Neural cell (in vitro differentiated cells): Measurements from ENCODE around the gene RPAP2. TPM values are rescaled to one million over a fixed set of nuclear protein-coding genes. Genes with fewer than 3 reads are reported as not detected.

Source experiments
- H2AFZ ChIP-seq: fragments of 200-600, 300-800 bp; sonication (generic), shearing (Covaris generic); 2 replicates; pipeline ENCODE4 v1.6.0; 2014; ENCODE audit warnings: low read depth, mild to moderate bottlenecking, antibody characterized with exemption, low read length, moderate library complexity
- H3F3A ChIP-seq: fragments of 200-600 bp; shearing (Covaris generic); 2 replicates; pipeline ENCODE4 v1.6.1; 2016; ENCODE audit warnings: mild to moderate bottlenecking, moderate library complexity, mixed read lengths, antibody characterized with exemption, low read length; ENCODE audit not compliant: insufficient read depth, poor library complexity, severe bottlenecking
- H3K27ac ChIP-seq: fragments of 200-600, 300-800 bp; sonication (generic), shearing (Covaris generic); 2 replicates; pipeline ENCODE4 v1.5.1; 2014; ENCODE audit warnings: mild to moderate bottlenecking, low read length, moderate library complexity
- H3K27me3 ChIP-seq: fragments of 300-800, 200-600 bp; sonication (generic), shearing (Covaris generic); 2 replicates; pipeline ENCODE4 v1.6.0; 2014; ENCODE audit warnings: mild to moderate bottlenecking, low read depth, low read length, moderate library complexity; ENCODE audit not compliant: insufficient read depth
- H3K36me3 ChIP-seq: fragments of 300-800, 200-600 bp; sonication (generic), shearing (Covaris generic); 2 replicates; pipeline ENCODE4 v1.5.1; 2014; ENCODE audit warnings: mild to moderate bottlenecking, antibody characterized with exemption, low read length, moderate library complexity; ENCODE audit not compliant: insufficient read depth
- H3K4me2 ChIP-seq: fragments of 300-800, 200-600 bp; sonication (generic), shearing (Covaris generic); 2 replicates; pipeline ENCODE4 v1.6.0; 2014; ENCODE audit warnings: mild to moderate bottlenecking, low read length
- H3K4me3 ChIP-seq: fragments of 300-800, 200-600 bp; sonication (generic), shearing (Covaris generic); 2 replicates; pipeline ENCODE4 v1.5.1; 2014; ENCODE audit warnings: mild to moderate bottlenecking, low read length, moderate library complexity
- H3K79me2 ChIP-seq: fragments of 200-600 bp; shearing (Covaris generic); replicated peaks from 2 replicates; pipeline ENCODE4 v1.6.0; 2014; ENCODE audit warnings: mild to moderate bottlenecking, low read length, moderate library complexity; ENCODE audit not compliant: insufficient read depth
- H3K9ac ChIP-seq: fragments of 300-800, 200-600 bp; sonication (generic), shearing (Covaris generic); 2 replicates; pipeline ENCODE4 v1.6.1; 2016; ENCODE audit warnings: mild to moderate bottlenecking, low read length, mixed read lengths
- H3K9me2 ChIP-seq: fragments of 200-600 bp; shearing (Covaris generic); 2 replicates; pipeline ENCODE4 v1.6.1; 2016; ENCODE audit warnings: mild to moderate bottlenecking, low read length, mixed read lengths; ENCODE audit not compliant: insufficient read depth
- H3K9me3 ChIP-seq: fragments of 200-600, 300-800 bp; sonication (generic), shearing (Covaris generic); 2 replicates; pipeline ENCODE4 v1.6.1; 2016; ENCODE audit warnings: mild to moderate bottlenecking, mixed run types, low read length, moderate library complexity, mixed read lengths
- H4K20me1 ChIP-seq: fragments of 200-600 bp; shearing (Covaris generic); 2 replicates; pipeline ENCODE4 v1.6.1; 2016; ENCODE audit warnings: mild to moderate bottlenecking, mixed run types; ENCODE audit not compliant: insufficient read depth
- EP300 ChIP-seq: fragments of 450-650 bp; conservative IDR thresholded peaks from 2 replicates; pipeline ENCODE4 v1.6.1; 2014; ENCODE audit warnings: antibody characterized with exemption, mild to moderate bottlenecking, moderate library complexity; ENCODE audit not compliant: poor library complexity, severe bottlenecking
- EZH2 ChIP-seq: fragments of 200-600, 300-800 bp; shearing (Covaris generic), sonication (generic); IDR thresholded peaks from 2 replicates; pipeline ENCODE4 v1.6.1; 2014; ENCODE audit warnings: antibody characterized with exemption, low read length, borderline replicate concordance, mild to moderate bottlenecking; ENCODE audit not compliant: insufficient read depth, poor library complexity, severe bottlenecking
- MXI1 ChIP-seq: fragments of 450-650 bp; conservative IDR thresholded peaks from 2 replicates; pipeline ENCODE4 v1.6.1; 2014; ENCODE audit warnings: antibody characterized with exemption, mild to moderate bottlenecking; ENCODE audit not compliant: poor library complexity, severe bottlenecking
- POLR2AphosphoS5 ChIP-seq: IDR thresholded peaks from 2 replicates; pipeline ENCODE4 v1.6.1; 2012
- RAD21 ChIP-seq: fragments of 450-650 bp; conservative IDR thresholded peaks from 2 replicates; pipeline ENCODE4 v1.6.1; 2014; ENCODE audit warnings: antibody characterized with exemption, mild to moderate bottlenecking, moderate library complexity
- REST ChIP-seq: IDR thresholded peaks from 2 replicates; pipeline ENCODE4 v1.6.1; 2012; ENCODE audit warnings: borderline replicate concordance
- SMC3 ChIP-seq: fragments of 450-650 bp; conservative IDR thresholded peaks from 2 replicates; pipeline ENCODE4 v1.6.1; 2014; ENCODE audit warnings: antibody characterized with exemption, mild to moderate bottlenecking, moderate library complexity; ENCODE audit not compliant: poor library complexity
- TAF1 ChIP-seq: IDR thresholded peaks from 2 replicates; pipeline ENCODE4 v1.6.1; 2012; ENCODE audit warnings: low read depth
- polyA plus RNA-seq: library from polyadenylated mRNA; depleted of rRNA; stranded (reverse); fragments of >200 nt; gene quantifications from 2 replicates; pipeline ENCODE4 v1.2.3, GENCODE V29; 2014
- TF ChIP-seq, protein P1 (sequence below): fragments of 450-650 bp; IDR thresholded peaks from 2 replicates; pipeline ENCODE4 v1.5.1; 2014; ENCODE audit warnings: antibody characterized with exemption, mild to moderate bottlenecking, moderate library complexity; ENCODE audit not compliant: poor library complexity, severe bottlenecking

The RPAP2 gene
- polyA plus RNA-seq, 1 donor from 2014 or later: 9.3 TPM

- no peak for TF ChIP-seq TAF1
- TF ChIP-seq SMC3: peak; percentile 67
- TF ChIP-seq, protein P1, sequence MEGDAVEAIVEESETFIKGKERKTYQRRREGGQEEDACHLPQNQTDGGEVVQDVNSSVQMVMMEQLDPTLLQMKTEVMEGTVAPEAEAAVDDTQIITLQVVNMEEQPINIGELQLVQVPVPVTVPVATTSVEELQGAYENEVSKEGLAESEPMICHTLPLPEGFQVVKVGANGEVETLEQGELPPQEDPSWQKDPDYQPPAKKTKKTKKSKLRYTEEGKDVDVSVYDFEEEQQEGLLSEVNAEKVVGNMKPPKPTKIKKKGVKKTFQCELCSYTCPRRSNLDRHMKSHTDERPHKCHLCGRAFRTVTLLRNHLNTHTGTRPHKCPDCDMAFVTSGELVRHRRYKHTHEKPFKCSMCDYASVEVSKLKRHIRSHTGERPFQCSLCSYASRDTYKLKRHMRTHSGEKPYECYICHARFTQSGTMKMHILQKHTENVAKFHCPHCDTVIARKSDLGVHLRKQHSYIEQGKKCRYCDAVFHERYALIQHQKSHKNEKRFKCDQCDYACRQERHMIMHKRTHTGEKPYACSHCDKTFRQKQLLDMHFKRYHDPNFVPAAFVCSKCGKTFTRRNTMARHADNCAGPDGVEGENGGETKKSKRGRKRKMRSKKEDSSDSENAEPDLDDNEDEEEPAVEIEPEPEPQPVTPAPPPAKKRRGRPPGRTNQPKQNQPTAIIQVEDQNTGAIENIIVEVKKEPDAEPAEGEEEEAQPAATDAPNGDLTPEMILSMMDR: peak; percentile 68
- TF ChIP-seq RAD21: peak; percentile 66
- no peaks in the 10 kb centered on the region for H3K9me2 ChIP-seq
Measured at GRCh38 chr1:92310185-92310597, 11.3 kb downstream of the RPAP2 start.

DNA sequence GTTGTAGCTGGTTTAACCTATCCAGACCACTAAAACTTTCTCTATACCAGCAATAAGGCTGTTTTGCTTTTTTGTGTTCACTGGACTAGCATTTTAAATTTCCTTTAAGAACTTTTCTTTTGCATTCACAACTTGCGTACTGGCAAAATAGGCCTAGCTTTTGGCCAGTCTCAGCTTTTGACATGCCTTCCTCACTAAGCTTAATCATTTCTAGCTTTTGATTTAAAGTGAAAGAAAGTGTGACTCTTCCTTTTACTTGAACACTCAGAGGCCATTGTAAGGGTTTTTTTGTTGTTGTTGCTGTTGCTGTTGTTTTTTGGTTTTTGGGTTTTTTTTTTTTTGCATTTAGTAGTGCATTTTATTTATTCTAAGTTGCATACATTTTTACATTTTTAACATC is 15.2 kb downstream of the RPAP2 start:
- Histone ChIP-seq H3K9me3 (no peaks in the 10 kb centered on the region), H3K4me3 (no peak overlapping the region), H3K27me3 (no peaks in the 10 kb centered on the region), H3K9me2 (no peaks in the 10 kb centered on the region), H3K36me3 (no peaks in the 10 kb centered on the region), H3K27ac (no peak overlapping the region), H3F3A (no peaks in the 10 kb centered on the region), H3K9ac (no peak overlapping the region), H3K79me2 (no peaks in the 10 kb centered on the region), H3K4me2 (no peak overlapping the region), H4K20me1 (no peaks in the 10 kb centered on the region), H2AFZ (no peak overlapping the region)
- no peak for TF ChIP-seq RAD21
- TF ChIP-seq REST: no peak
- TF ChIP-seq SMC3: no peak
- no peak for TF ChIP-seq MXI1
- TF ChIP-seq EZH2: no peak
- TF ChIP-seq EP300: no peak
- TF ChIP-seq TAF1: no peak
- TF ChIP-seq, protein P1: no peak
- TF ChIP-seq POLR2AphosphoS5: no peak

More at GRCh38 chr1:92310185-92310597, 11.3 kb downstream of the RPAP2 start:
- Histone ChIP-seq H3K27ac (no peak overlapping the region), H3K9ac (no peak overlapping the region), H4K20me1 (no peaks in the 10 kb centered on the region), H2AFZ (no peak overlapping the region), H3K4me3 (no peak overlapping the region), H3K79me2 (no peaks in the 10 kb centered on the region), H3K36me3 (no peaks in the 10 kb centered on the region), H3F3A (no peaks in the 10 kb centered on the region), H3K27me3 (no peaks in the 10 kb centered on the region), H3K9me3 (no peaks in the 10 kb centered on the region), H3K4me2 (no peak overlapping the region)
